Keratinocyte (primary cell): ENCODE measurements around the gene S100A9. TPM values are rescaled to one million over a fixed set of nuclear protein-coding genes. Genes with fewer than 3 reads are reported as not detected.

ENCODE experiments used
- DNase-seq: peaks from one replicate; pipeline ENCODE4 v3.0.0-alpha.2; 2011; ENCODE audit warnings: low read depth, missing footprints, low spot score
- FAIRE-seq: peaks from 2 replicates; lab custom pipeline; 2011; peaks lifted over from hg19 to GRCh38; lab: Jason Lieb, UNC
- H2AFZ ChIP-seq: 2 replicates; pipeline ENCODE4 v1.6.0; 2012; ENCODE audit warnings: low read length, control low read depth, inconsistent platforms; ENCODE audit not compliant: control insufficient read depth
- H3K27ac ChIP-seq: 2 replicates; pipeline ENCODE4 v1.5.1; 2011; ENCODE audit warnings: low read length; ENCODE audit not compliant: control insufficient read depth, insufficient read depth
- H3K27me3 ChIP-seq: 3 replicates; pipeline ENCODE4 v1.6.0; 2011; ENCODE audit warnings: low read length; ENCODE audit not compliant: control insufficient read depth, insufficient read depth; ENCODE audit errors: extremely low read depth
- H3K36me3 ChIP-seq, 2 experiments: 2 replicates in 1 of 2; 3 replicates in 1 of 2; pipeline ENCODE4 v1.5.1; 2011; ENCODE audit warnings: low read length in 2 of 2, mild to moderate bottlenecking in 1 of 2; ENCODE audit not compliant: control insufficient read depth in 2 of 2, insufficient read depth in 2 of 2; ENCODE audit errors: extremely low read depth in 1 of 2
- H3K4me1 ChIP-seq: 3 replicates; pipeline ENCODE4 v1.5.1; 2011; ENCODE audit warnings: low read length; ENCODE audit not compliant: control insufficient read depth, insufficient read depth; ENCODE audit errors: extremely low read depth
- H3K4me2 ChIP-seq: 3 replicates; pipeline ENCODE4 v1.6.0; 2011; ENCODE audit warnings: low read depth, low read length; ENCODE audit not compliant: control insufficient read depth, insufficient read depth; ENCODE audit errors: extremely low read depth
- H3K4me3 ChIP-seq, 3 experiments: fragments of 200-600 bp in 1 of 3; sonication (generic) in 1 of 3; 2 replicates in 2 of 3; 3 replicates in 1 of 3; pipeline ENCODE4 v1.5.1; 2011 to 2016; ENCODE audit warnings: low read length in 3 of 3, mild to moderate bottlenecking in 3 of 3, control low read depth in 2 of 3, inconsistent platforms in 1 of 3, low read depth in 1 of 3, mixed read lengths in 1 of 3, mixed run types in 1 of 3, moderate library complexity in 1 of 3; ENCODE audit not compliant: control insufficient read depth in 2 of 3, insufficient read depth in 2 of 3; ENCODE audit errors: extremely low read depth in 1 of 3
- H3K79me2 ChIP-seq: 2 replicates; pipeline ENCODE4 v1.6.0; 2012; ENCODE audit warnings: low read length; ENCODE audit not compliant: control insufficient read depth, insufficient read depth
- H3K9ac ChIP-seq: 3 replicates; pipeline ENCODE4 v1.6.0; 2011; ENCODE audit warnings: low read length; ENCODE audit not compliant: control insufficient read depth, insufficient read depth; ENCODE audit errors: extremely low read depth
- H3K9me1 ChIP-seq: 3 replicates; pipeline ENCODE4 v1.6.0; 2011; ENCODE audit warnings: low read length; ENCODE audit not compliant: control insufficient read depth, insufficient read depth; ENCODE audit errors: extremely low read depth
- H3K9me3 ChIP-seq: 2 replicates; pipeline ENCODE4 v1.5.1; 2012; ENCODE audit warnings: low read depth, low read length; ENCODE audit not compliant: control insufficient read depth
- H4K20me1 ChIP-seq: 3 replicates; pipeline ENCODE4 v1.6.0; 2011; ENCODE audit warnings: low read length; ENCODE audit not compliant: control insufficient read depth, insufficient read depth; ENCODE audit errors: extremely low read depth
- EZH2 ChIP-seq: IDR thresholded peaks from one replicate; pipeline ENCODE4 v1.6.1; 2012; ENCODE audit warnings: inconsistent platforms, mild to moderate bottlenecking, low read length, moderate library complexity
- dilution Hi-C: fragments of 300-500 bp; cut with MboI; formaldehyde crosslinking; loops from one replicate; pipeline ENCODE4 v1.7.0; 2020; ENCODE audit warnings: low sequenced_read_pairs; ENCODE audit not compliant: extremely low pct_ligation_motif_present
- polyA plus RNA-seq, 5 experiments: library from polyadenylated mRNA; depleted of rRNA in 3 of 5; stranded (reverse) in 3 of 5; stranded (forward) in 1 of 5; unstranded in 1 of 5; fragments of >200 nt; gene quantifications; 1 replicate in 1 of 5; 2 replicates in 3 of 5; 3 replicates in 1 of 5; pipeline versions ENCODE4 v1.2.1 to v1.2.3, GENCODE V29; 2011 to 2012; ENCODE audit warnings: missing spikeins in 2 of 5, low read depth in 1 of 5, low replicate concordance in 1 of 5
- TF ChIP-seq, protein P1 (sequence below), 3 experiments: IDR thresholded peaks in 1 of 3; conservative IDR thresholded peaks in 1 of 3; optimal IDR thresholded peaks in 1 of 3; 2 replicates in 2 of 3; 3 replicates in 1 of 3; pipeline versions ENCODE3 to v1.5.1; 2011; ENCODE audit warnings: low read length in 3 of 3, mild to moderate bottlenecking in 3 of 3, moderate library complexity in 2 of 3, control low read depth in 1 of 3, inconsistent platforms in 1 of 3; ENCODE audit not compliant: insufficient read depth in 2 of 3; ENCODE audit errors: extremely low read depth in 1 of 3

S100A9 gene
- polyA plus RNA-seq, 1 donor (not counting 4 experiments of a cell fraction or from before 2014, with no cell fraction given) = 297 TPM

DNA sequence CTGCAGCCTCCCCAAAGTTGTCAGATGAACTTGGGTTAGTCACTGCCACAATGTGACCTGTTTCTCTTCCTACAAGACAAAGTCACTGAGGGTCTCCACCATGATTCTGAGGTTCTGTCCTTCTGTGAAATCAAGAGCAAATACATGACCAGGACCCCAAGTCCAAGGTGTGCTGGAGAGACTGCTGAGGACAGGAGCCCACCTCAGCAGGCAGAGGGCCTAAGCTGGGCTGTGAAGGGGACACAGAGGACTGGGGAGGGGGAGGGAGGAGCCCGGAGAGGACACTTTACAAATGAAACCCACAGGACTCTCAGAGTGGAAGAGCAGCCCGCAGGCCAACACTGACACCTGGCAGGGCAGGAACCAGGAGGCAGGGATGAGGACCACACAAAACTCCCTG, 48.2 kb upstream of the S100A9 start:
- Histone ChIP-seq H3K79me2 (no peaks in the 10 kb centered on the region), H4K20me1 (no peaks in the 10 kb centered on the region), H3K9me1 (no peaks in the 10 kb centered on the region), H3K9me3 (no peaks in the 10 kb centered on the region), H3K27me3 (peaks cover 9% of the 10 kb centered on the region), H3K36me3 (no peaks in the 10 kb centered on the region), H3K4me2 (no peak overlapping the region), H3K9ac (no peak overlapping the region), H3K4me3 (no peak overlapping the region), H2AFZ (no peak overlapping the region), H3K27ac (no peak overlapping the region), H3K4me1 (no peaks in the 10 kb centered on the region)
- FAIRE-seq (no peak), DNase-seq (no peak)
- dilution Hi-C loops = no loop called here
- TF ChIP-seq, protein P1, sequence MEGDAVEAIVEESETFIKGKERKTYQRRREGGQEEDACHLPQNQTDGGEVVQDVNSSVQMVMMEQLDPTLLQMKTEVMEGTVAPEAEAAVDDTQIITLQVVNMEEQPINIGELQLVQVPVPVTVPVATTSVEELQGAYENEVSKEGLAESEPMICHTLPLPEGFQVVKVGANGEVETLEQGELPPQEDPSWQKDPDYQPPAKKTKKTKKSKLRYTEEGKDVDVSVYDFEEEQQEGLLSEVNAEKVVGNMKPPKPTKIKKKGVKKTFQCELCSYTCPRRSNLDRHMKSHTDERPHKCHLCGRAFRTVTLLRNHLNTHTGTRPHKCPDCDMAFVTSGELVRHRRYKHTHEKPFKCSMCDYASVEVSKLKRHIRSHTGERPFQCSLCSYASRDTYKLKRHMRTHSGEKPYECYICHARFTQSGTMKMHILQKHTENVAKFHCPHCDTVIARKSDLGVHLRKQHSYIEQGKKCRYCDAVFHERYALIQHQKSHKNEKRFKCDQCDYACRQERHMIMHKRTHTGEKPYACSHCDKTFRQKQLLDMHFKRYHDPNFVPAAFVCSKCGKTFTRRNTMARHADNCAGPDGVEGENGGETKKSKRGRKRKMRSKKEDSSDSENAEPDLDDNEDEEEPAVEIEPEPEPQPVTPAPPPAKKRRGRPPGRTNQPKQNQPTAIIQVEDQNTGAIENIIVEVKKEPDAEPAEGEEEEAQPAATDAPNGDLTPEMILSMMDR (optimal IDR thresholded peaks at IDR 0.05 in 1 of 3, IDR thresholded peaks at IDR 0.05 in 1 of 3, conservative IDR thresholded peaks at IDR 0.05 in 1 of 3; ENCODE audit: extremely low read depth in 1 of 3, insufficient read depth in 2 of 3, low read length in 3 of 3) = no peak
- no peak for TF ChIP-seq EZH2

DNA sequence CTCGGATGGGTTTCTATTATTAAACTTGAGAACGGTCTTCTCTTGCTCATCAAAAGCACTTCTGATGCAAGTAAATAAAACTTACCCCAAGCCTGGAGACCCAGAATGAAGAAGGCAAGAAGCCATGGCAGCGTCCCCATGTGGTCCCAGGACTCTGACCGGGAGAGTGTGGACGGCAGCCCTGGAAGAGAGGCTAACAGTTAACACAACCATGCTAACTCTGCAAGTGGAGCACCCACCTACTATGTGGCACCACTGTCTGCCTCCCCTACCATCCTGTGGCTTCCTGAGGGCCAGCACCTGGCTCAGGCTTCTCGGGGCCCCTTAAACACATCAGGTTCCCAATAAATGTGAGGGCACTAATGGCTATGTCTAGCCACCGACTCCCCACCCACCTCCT, 47.1 kb upstream of the S100A9 start:
- Histone ChIP-seq H3K4me3 (no peak overlapping the region), H3K9me1 (no peaks in the 10 kb centered on the region), H3K4me2 (no peak overlapping the region), H3K27ac (no peak overlapping the region), H3K9ac (no peak overlapping the region), H3K27me3 (peaks cover 8% of the 10 kb centered on the region), H4K20me1 (no peaks in the 10 kb centered on the region), H2AFZ (no peak overlapping the region), H3K36me3 (no peaks in the 10 kb centered on the region), H3K4me1 (no peaks in the 10 kb centered on the region), H3K79me2 (no peaks in the 10 kb centered on the region), H3K9me3 (no peaks in the 10 kb centered on the region)
- TF ChIP-seq EZH2 = no peak
- TF ChIP-seq, protein P1 (optimal IDR thresholded peaks at IDR 0.05 in 1 of 3, IDR thresholded peaks at IDR 0.05 in 1 of 3, conservative IDR thresholded peaks at IDR 0.05 in 1 of 3; ENCODE audit: extremely low read depth in 1 of 3, insufficient read depth in 2 of 3, low read length in 3 of 3) = no peak
- dilution Hi-C loops = no loop called here
- DNase-seq (no peak), FAIRE-seq (no peak)
